Thoracic aorta (tissue), 2 donors: ENCODE data around the gene ESCO1. TPM values are rescaled to one million over a fixed set of nuclear protein-coding genes. Genes with fewer than 3 reads are reported as not detected.

Experiments used
- ATAC-seq: fragments of 150-250 bp; one replicate; pipeline ENCODE4 v1.8.0; 2017; ENCODE audit warnings: low read depth; ENCODE audit not compliant: insufficient number of reproducible peaks, low FRiP score
- DNase-seq: peaks from one replicate; pipeline ENCODE4 v3.0.0-alpha.2; 2020; ENCODE audit warnings: low spot score
- H3K27ac ChIP-seq, 2 donors: fragments of 200-600 bp; sonication (generic); 1 replicate in 1 of 2; 2 replicates in 1 of 2; pipeline ENCODE4 v1.5.1; 2016; ENCODE audit warnings: mild to moderate bottlenecking in 2 of 2, moderate library complexity in 2 of 2
- H3K27me3 ChIP-seq: fragments of 200-600 bp; sonication (generic); replicated peaks from 2 replicates; pipeline ENCODE4 v1.6.0; 2016; ENCODE audit warnings: mild to moderate bottlenecking; ENCODE audit not compliant: insufficient read depth
- H3K36me3 ChIP-seq: fragments of 200-600 bp; sonication (generic); one replicate; pipeline ENCODE4 v1.5.1; 2016
- H3K4me1 ChIP-seq, 2 donors: fragments of 200-600 bp; sonication (generic); 1 replicate in 1 of 2; 2 replicates in 1 of 2; pipeline versions ENCODE4 v1.5.1 to v1.6.0; 2016; ENCODE audit warnings: low read depth in 2 of 2, mild to moderate bottlenecking in 1 of 2; ENCODE audit not compliant: control insufficient read depth in 1 of 2
- H3K4me3 ChIP-seq: fragments of 200-600 bp; sonication (generic); 2 replicates; pipeline ENCODE4 v1.5.1; 2016; ENCODE audit warnings: mild to moderate bottlenecking
- H3K9me3 ChIP-seq: fragments of 200-600 bp; sonication (generic); 2 replicates; pipeline ENCODE4 v1.5.1; 2016
- total RNA-seq, 2 donors: library from RNA; depleted of rRNA; stranded (reverse); fragments of >200 nt; gene quantifications; one replicate each; pipeline versions ENCODE4 v1.1.0 to v1.2.3, GENCODE V29; 2016
- TF ChIP-seq, protein P1 (sequence below): fragments of 200-600 bp; sonication (generic); IDR thresholded peaks from one replicate; pipeline ENCODE4 v1.5.1; 2019; ENCODE audit warnings: antibody characterized with exemption

Gene ESCO1
- total RNA-seq, 2 donors from 2014 or later: 10.3 to 22.0 TPM

DNA sequence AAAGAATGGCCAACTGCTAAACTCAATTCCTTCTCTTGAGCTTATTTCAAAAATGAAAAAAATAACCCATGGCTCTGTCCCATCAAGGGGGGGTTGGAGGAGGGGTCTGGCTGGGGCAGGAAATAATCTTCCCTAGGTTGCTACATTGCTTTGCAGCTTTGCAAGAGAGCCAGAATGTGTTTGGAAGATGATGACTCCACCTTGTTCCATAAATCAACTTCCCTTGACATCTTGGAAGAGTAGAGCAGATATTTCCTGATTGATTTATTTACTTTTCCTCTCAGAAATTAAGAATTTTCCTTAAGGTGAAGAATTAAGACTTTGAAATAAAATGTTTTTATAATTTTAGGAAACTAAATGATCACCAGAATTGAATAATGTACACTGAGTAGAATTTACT is 41.3 kb downstream of the ESCO1 start:
- TF ChIP-seq, protein P1, sequence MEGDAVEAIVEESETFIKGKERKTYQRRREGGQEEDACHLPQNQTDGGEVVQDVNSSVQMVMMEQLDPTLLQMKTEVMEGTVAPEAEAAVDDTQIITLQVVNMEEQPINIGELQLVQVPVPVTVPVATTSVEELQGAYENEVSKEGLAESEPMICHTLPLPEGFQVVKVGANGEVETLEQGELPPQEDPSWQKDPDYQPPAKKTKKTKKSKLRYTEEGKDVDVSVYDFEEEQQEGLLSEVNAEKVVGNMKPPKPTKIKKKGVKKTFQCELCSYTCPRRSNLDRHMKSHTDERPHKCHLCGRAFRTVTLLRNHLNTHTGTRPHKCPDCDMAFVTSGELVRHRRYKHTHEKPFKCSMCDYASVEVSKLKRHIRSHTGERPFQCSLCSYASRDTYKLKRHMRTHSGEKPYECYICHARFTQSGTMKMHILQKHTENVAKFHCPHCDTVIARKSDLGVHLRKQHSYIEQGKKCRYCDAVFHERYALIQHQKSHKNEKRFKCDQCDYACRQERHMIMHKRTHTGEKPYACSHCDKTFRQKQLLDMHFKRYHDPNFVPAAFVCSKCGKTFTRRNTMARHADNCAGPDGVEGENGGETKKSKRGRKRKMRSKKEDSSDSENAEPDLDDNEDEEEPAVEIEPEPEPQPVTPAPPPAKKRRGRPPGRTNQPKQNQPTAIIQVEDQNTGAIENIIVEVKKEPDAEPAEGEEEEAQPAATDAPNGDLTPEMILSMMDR: no peak
- ATAC-seq (no peak), DNase-seq (no peak)
- H3K36me3 ChIP-seq: peaks cover 28% of the 10 kb centered on the region
- no peak overlapping the region for H3K27ac ChIP-seq
- peaks cover 0 to 8% of the 10 kb centered on the region in 2 donors for H3K4me1 ChIP-seq
- no peaks in the 10 kb centered on the region for H3K27me3 ChIP-seq
- no peak overlapping the region for H3K4me3 ChIP-seq
- H3K9me3 ChIP-seq: no peaks in the 10 kb centered on the region

DNA sequence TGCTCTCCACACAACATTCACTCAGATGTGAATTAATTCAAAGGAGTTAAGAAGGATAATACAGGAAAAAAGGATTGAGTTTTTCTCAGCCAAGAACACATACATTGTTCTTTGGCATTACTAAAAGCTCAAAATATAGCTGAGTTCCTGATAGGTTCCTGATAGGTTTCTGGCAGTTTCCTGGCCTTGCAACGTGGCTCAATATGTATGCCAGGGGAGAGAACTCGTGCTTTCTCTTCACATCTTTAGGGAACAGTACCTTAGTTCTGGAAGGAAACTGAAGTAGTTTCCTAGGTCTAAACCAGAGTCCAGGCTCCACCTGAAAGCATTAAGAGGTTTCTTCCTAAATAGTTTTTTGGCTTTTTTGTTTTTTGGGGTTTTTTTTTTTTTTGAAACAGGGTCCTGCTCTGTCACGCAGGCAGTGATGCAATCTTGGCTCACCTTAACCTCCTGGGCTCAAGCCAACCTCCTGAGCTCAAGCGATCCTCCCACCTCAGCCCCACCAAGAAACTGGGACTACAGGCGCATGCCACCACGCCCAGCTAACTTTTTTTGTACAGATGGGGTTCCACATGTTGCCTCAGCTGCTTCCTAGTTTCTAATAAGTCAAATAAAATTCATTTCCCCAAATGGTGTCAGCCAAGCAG is 42.8 kb downstream of the ESCO1 start:
- peaks cover 16% of the 10 kb centered on the region for H3K36me3 ChIP-seq

DNA sequence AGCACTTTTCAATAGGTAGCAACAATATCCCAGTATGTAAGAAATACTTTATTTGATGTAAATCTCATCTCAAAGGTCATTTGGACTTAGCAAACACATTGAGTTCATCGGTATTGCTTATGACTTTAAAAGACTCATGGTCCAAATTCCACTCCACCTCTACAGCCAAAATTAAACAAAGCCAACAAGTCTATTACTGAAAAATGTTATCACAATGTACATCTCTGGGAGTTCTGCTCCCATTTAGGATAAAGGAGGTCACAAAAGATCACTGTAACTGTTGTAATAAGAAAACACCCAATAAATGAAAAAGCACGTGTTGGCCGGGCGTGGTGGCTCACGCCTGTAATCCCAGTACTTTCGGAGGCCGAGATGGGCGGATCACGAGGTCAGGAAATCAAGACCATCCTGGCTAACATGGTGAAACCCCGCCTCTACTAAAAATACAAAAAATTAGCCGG is 50.0 kb downstream of the ESCO1 start:
- no peaks in the 10 kb centered on the region for H3K27me3 ChIP-seq
- TF ChIP-seq, protein P1: no peak
- DNase-seq: no peak

More for the DNA sequence above, 42.8 kb downstream of the ESCO1 start:
- ATAC-seq (no peak), DNase-seq (no peak)
- no peaks in the 10 kb centered on the region for H3K27me3 ChIP-seq
- TF ChIP-seq, protein P1: no peak
- H3K4me1 ChIP-seq: peaks cover 0 to 8% of the 10 kb centered on the region in 2 donors
- H3K27ac ChIP-seq: peak overlapping the region; percentile 10 to 25
- no peaks in the 10 kb centered on the region for H3K9me3 ChIP-seq
- no peak overlapping the region for H3K4me3 ChIP-seq

DNA sequence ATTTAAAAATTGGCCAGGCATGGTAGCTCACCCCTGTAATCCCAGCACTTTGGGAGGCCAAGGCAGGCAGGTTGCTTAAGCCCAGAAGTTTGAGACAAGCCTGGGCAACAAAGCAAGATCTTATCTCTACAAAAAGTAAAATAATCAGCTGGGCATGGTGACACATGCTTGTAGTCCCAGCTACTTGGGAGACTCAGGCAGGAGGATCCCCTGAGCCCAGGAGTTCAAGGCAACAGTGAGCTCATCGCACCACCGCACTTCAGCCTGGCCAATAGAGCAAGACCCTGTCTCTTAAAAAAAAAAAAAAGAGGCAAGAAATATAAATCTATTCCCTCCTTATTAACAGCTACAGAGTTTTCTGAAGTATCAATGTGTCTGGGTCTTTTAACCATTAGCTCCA is 51.9 kb downstream of the ESCO1 start:
- Histone ChIP-seq H3K27me3 (no peaks in the 10 kb centered on the region), H3K4me3 (no peak overlapping the region), H3K9me3 (no peaks in the 10 kb centered on the region), H3K36me3 (peaks cover 14% of the 10 kb centered on the region), H3K4me1 (no peaks in the 10 kb centered on the region), H3K27ac (no peak overlapping the region)
- ATAC-seq: no peak
- no peak for DNase-seq
- TF ChIP-seq, protein P1: no peak

More for the DNA sequence above, 50.0 kb downstream of the ESCO1 start:
- no peaks in the 10 kb centered on the region for H3K4me1 ChIP-seq
- peaks cover 11% of the 10 kb centered on the region for H3K36me3 ChIP-seq
- H3K4me3 ChIP-seq: no peak overlapping the region
- H3K9me3 ChIP-seq: no peaks in the 10 kb centered on the region
- no peak overlapping the region for H3K27ac ChIP-seq
- no peak for ATAC-seq

DNA sequence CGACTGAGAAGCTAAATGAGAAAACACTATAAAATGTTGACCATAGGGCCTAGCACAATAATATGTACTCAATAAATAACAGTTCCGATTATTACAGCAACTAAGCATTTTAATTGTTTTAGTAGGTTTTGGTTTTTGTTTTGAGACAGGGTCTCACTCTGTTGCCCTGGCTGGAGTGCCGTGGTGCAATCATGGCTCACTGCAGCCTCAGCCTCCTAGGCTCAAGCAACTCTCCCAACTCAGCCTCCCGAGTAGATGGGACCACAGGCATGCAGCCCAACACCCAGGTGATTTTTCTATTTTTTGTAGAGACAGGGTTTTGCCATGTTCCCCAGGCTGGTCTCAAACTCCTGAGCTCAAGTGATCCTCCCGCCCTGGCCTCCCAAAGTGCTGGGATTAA is 54.1 kb downstream of the ESCO1 start:
- no peaks in the 10 kb centered on the region for H3K27me3 ChIP-seq
- ATAC-seq (no peak), DNase-seq (no peak)
- no peaks in the 10 kb centered on the region for H3K9me3 ChIP-seq
- no peaks in the 10 kb centered on the region for H3K4me1 ChIP-seq
- TF ChIP-seq, protein P1: no peak
- no peak overlapping the region for H3K27ac ChIP-seq
- peaks cover 17% of the 10 kb centered on the region for H3K36me3 ChIP-seq
- no peak overlapping the region for H3K4me3 ChIP-seq
